ENCODE results near the gene TNIP2. TPM values are rescaled to one million over a fixed set of nuclear protein-coding genes. Genes with fewer than 3 reads are reported as not detected.

The TNIP2 gene, protein sequence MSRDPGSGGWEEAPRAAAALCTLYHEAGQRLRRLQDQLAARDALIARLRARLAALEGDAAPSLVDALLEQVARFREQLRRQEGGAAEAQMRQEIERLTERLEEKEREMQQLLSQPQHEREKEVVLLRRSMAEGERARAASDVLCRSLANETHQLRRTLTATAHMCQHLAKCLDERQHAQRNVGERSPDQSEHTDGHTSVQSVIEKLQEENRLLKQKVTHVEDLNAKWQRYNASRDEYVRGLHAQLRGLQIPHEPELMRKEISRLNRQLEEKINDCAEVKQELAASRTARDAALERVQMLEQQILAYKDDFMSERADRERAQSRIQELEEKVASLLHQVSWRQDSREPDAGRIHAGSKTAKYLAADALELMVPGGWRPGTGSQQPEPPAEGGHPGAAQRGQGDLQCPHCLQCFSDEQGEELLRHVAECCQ
- total RNA-seq, result 41.9 and 50.3 TPM in 2 replicates

DNA sequence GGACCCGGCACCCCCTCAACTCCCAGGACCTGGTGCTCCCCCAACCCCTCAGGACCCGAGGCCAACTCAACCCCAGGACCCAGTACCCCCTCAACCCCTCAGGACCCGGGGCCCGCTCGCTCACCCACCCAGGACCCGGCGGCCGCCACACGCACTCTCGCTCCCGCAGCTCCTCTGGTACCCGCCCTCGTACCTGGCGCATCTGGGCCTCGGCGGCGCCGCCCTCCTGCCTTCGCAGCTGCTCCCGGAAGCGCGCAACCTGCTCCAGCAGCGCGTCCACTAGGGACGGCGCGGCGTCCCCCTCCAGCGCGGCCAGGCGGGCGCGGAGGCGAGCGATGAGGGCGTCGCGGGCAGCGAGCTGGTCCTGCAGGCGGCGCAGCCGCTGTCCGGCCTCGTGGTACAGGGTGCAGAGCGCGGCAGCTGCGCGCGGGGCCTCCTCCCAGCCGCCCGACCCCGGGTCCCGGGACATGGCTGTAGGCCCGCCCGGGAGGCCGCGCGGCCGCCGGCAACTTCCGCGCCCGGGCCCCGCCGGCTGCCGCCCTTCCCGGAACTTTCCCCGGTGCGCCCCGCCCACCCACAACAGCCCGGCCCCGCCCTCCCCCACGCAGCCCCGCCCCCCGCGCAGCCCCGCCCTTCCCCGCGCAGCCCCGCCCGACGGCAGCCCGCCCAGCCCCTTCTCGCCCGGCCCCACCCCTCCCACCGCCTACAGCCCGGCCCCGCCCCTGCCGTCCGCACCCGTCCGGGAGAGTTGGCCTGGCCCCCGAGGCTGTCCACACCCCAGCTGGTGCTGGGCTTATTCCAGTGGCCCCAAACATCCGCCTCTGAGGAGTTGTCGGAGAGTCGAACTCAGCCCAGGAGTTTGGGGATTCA is at the start of gene TNIP2:
Gene TNIP2 (minus strand): TSS at position 516 of the 870 bp plus-strand sequence. CDS start 47 bp downstream, at position 469.
- H3K4me3 ChIP-seq (ENCODE audit: low read depth, low read length), result peak within 1 kb of the TSS; percentile 87
- TF ChIP-seq, protein P1, sequence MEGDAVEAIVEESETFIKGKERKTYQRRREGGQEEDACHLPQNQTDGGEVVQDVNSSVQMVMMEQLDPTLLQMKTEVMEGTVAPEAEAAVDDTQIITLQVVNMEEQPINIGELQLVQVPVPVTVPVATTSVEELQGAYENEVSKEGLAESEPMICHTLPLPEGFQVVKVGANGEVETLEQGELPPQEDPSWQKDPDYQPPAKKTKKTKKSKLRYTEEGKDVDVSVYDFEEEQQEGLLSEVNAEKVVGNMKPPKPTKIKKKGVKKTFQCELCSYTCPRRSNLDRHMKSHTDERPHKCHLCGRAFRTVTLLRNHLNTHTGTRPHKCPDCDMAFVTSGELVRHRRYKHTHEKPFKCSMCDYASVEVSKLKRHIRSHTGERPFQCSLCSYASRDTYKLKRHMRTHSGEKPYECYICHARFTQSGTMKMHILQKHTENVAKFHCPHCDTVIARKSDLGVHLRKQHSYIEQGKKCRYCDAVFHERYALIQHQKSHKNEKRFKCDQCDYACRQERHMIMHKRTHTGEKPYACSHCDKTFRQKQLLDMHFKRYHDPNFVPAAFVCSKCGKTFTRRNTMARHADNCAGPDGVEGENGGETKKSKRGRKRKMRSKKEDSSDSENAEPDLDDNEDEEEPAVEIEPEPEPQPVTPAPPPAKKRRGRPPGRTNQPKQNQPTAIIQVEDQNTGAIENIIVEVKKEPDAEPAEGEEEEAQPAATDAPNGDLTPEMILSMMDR (IDR thresholded peaks at IDR 0.05; ENCODE audit: insufficient read depth, low read depth, low read length), result peak; percentile 27
- peak; percentile 82 for DNase-seq (ENCODE audit: low read depth)

DNA sequence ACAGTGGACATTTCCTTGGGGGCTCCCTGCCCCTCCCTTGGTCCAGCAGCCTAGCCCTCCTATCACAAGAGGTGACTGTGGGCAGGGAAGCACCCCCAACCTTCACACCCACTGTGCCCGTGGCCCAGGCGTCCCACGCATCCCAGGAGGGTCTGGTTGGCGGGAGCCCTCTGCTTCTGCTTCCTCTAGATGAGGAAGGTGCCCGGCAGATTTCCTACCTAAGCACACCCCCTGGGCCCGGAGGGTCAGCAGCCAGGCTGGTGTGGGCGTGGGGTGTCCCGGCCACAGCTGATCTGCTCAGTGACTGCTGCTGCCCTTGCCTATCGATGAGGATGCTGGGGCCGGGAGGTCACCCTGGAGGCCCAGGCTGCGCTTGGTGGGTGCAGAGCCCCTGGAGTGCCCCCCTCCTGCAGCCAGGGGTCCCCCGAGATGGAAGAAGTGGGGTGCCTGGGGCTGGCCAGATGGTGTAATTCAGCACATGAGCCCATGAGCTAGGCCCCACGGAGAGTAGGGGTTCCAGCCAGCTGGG is 48.9 kb upstream of the TNIP2 start:
- TF ChIP-seq, protein P1 (IDR thresholded peaks at IDR 0.05; ENCODE audit: insufficient read depth, low read depth, low read length), result no peak
- H3K4me3 ChIP-seq (ENCODE audit: low read depth, low read length), result no peak overlapping the region
- DNase-seq (ENCODE audit: low read depth), result no peak

DNA sequence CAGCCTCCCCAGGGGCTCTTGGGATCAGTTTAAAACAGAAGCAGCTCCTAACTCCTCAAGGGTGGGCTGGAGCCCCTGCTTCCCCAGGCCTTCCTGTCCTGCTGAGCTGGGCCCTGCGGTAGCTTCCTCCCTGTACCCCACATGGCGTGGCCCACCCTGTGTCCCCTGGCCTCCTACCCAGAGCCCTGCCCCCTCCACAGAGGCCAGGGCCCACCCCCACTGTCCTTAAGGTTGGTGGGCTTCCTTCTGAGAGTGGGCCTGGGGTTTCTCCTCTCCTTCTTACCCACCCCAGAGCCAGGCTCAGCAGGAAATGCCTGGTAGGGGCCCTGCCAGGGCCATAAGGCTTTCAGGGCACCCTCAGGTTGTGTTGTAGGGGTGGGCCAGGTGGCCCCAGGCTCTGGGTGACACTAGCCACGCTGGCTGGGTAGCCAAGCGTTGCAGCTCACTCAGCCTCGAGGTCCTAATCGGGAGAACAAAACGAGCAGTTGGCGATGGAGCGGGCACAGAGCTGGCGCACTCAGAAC is 48.4 kb upstream of the TNIP2 start:
- no peak overlapping the region for H3K4me3 ChIP-seq (ENCODE audit: low read depth, low read length)
- DNase-seq (ENCODE audit: low read depth), result no peak
- TF ChIP-seq, protein P1 (IDR thresholded peaks at IDR 0.05; ENCODE audit: insufficient read depth, low read depth, low read length), result no peak

DNA sequence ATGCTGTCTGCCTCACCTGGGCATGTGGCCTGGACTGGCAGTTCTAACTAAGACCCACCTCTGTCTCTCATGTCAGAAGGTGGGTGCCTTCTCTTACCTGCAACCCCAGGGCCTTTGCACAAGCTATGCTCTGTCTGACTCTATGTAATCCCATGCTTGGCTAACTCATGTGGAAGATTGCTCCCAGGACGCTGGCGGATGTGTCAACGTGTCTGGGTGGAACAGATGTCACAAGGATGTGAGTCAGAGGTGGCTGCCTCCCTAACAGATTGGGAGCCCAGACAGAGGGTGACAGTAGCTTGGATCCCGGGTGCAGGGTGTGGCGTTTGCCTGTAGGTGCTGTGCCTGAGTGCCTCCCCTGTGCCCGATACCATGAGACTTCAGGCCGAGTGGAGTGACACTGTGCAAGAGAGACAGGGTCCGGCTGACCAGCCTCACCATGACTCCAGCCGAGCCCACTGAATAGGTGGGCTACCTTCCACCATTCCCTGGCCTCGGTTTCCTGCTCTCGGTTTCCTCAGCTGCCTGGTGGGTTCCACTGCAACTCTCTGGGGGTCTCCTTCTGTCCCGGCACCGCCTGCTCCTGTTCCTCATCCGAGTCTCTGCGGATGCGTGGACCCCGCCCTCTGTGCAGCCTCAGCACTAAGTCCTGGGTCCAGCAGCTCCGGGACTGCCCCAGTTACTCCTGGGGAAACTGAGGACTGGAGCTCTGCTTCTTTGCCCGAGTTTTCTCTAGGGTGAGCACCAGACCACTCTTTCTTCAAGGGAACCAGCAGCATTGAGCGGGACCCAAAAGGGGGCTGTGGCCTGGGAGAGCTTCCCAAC is 47.7 kb upstream of the TNIP2 start:
- H3K4me3 ChIP-seq (ENCODE audit: low read depth, low read length), result no peak overlapping the region
- DNase-seq (ENCODE audit: low read depth), result peak; percentile 35
- TF ChIP-seq, protein P1 (IDR thresholded peaks at IDR 0.05; ENCODE audit: insufficient read depth, low read depth, low read length), result no peak

DNA sequence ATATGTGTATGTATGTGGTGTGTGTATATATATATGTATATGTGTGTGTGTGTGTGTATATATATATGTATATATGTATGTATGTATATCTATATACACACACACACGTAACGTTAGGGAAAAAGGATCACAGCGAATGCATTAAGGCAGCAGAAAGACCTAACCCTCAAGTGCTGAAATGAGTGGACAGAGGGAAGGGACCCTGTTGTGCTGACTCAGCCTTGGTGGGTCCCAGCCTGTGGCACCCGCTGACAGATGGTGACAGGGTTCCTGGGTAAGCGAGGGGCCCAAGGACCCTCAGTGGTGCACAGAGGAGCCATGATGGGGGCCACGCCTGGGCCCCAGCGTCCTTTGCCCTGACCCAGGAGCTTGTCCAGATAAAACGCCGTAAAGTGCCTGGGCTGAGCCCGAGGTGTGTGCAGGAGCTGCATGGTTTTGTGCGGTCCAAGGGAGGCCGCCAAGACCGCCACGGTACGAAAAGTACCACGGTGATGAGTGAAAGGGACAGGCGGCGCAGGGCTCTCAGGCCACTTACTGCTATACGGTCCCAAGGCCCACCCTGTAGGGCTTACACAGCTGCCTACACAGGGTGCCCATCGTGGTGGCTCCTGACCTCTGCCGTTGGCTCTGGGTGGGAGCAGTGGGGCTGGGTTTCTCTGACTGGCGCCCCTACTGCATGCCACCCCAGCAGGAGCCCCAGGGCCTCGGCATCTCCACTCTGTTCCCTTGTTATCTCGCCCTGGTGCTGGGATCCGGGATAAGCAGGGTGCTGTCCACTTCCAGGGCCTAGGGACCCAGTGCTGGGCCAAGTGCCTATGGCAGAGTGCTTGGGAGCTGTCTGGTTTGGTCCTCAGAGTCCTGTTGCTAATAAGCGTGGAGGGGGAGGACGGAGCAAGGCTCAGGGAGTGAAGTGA is 46.7 kb upstream of the TNIP2 start:
- DNase-seq (ENCODE audit: low read depth), result no peak
- TF ChIP-seq, protein P1 (IDR thresholded peaks at IDR 0.05; ENCODE audit: insufficient read depth, low read depth, low read length), result no peak
- no peak overlapping the region for H3K4me3 ChIP-seq (ENCODE audit: low read depth, low read length)

Data from fibroblast of villous mesenchyme (primary cell).